A549 treated with ZK216348 at 1 μM for 4 hours (cell line): ENCODE results near the gene ERVMER34-1. TPM values are rescaled to one million over a fixed set of nuclear protein-coding genes. Genes with fewer than 3 reads are reported as not detected.

Source experiments
- total RNA-seq: library from RNA; stranded (reverse); fragments of 200-300 nt; extraction: Qiagen RNA extraction; gene quantifications from 5 replicates; pipeline ENCODE4 v1.2.3, GENCODE V29; 2022; ENCODE audit warnings: low read depth

The ERVMER34-1 gene, protein sequence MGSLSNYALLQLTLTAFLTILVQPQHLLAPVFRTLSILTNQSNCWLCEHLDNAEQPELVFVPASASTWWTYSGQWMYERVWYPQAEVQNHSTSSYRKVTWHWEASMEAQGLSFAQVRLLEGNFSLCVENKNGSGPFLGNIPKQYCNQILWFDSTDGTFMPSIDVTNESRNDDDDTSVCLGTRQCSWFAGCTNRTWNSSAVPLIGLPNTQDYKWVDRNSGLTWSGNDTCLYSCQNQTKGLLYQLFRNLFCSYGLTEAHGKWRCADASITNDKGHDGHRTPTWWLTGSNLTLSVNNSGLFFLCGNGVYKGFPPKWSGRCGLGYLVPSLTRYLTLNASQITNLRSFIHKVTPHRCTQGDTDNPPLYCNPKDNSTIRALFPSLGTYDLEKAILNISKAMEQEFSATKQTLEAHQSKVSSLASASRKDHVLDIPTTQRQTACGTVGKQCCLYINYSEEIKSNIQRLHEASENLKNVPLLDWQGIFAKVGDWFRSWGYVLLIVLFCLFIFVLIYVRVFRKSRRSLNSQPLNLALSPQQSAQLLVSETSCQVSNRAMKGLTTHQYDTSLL
- total RNA-seq: 0.28 to 0.60 TPM (median 0.51 TPM) in 5 replicates

DNA sequence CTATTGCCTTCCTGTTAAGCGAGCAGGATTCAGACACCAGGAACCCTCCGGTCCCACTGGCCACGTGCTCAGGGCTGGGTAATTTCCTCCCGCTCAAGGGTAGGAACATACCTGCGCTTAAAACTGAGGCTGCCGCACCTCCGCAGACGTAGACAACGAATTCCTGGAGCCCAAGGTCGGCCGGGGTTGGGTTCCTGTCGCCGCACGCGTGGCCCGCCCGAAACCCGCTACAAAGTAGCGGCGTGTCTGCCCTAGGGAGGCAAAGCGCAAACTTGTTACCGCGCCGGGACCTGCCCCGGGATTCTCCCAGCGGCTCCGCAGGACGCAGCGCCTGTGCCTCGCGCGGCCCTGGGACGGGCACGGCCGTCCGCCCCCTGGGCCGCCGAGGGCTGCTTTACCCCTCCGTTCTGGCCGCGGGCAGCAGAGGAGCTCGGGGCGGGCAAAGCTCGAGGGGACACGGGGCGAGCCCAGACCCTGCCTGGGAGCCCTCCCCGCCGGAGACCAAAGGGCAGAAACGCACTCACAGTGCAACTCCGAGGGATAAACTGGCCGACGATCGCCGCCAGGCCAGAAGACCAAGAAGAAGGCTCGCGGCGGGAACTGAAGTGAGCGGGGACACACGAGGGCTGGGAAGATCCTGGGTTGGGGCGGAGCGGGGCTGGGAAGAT is at the start of gene ERVMER34-1:
Gene ERVMER34-1 (minus strand): TSS at position 607 of the 668 bp plus-strand sequence. CDS start 5,905 bp downstream, outside the sequence.

Other genes starting within 250 kb of the ERVMER34-1 start
- 4.9 to 8.4 TPM (median 7.7 TPM) in 5 replicates for gene USP46, start 92.1 kb downstream of the ERVMER34-1 start, total RNA-seq
- gene RASL11B, start 110.9 kb upstream of the ERVMER34-1 start, total RNA-seq: 0.08 to 0.14 TPM (median 0.11 TPM) in 3 of 5 replicates, not detected in the others